A549 (cell line): ENCODE data around the gene DUSP7.

Experiments used
- CEBPB ChIP-seq, 2 experiments: fragments of >200 bp in 1 of 2; sonication (Bioruptor Twin) in 1 of 2; formaldehyde crosslinking in 1 of 2; IDR thresholded peaks; 2 replicates each; pipeline ENCODE4 v1.6.1; 2012 to 2016
- CTCF ChIP-seq: fragments of >200 bp; sonication (Bioruptor Twin); formaldehyde crosslinking; IDR thresholded peaks from 3 replicates; pipeline ENCODE4 v1.5.1; 2016
- MAX ChIP-seq: IDR thresholded peaks from 2 replicates; pipeline ENCODE4 v1.6.1; 2012
- MYC ChIP-seq: IDR thresholded peaks from 2 replicates; pipeline ENCODE4 v1.6.1; 2012; ENCODE audit warnings: mild to moderate bottlenecking, inconsistent platforms, low read length, improper control_type of control experiment, borderline replicate concordance
- POLR2AphosphoS2 ChIP-seq: conservative IDR thresholded peaks from 2 replicates; pipeline ENCODE4 v1.6.1; 2012; ENCODE audit warnings: low read length, improper control_type of control experiment, inconsistent platforms
- RAD21 ChIP-seq, 2 experiments: fragments of >200 bp in 1 of 2; sonication (Bioruptor Twin) in 1 of 2; formaldehyde crosslinking in 1 of 2; IDR thresholded peaks in 1 of 2; conservative IDR thresholded peaks in 1 of 2; 2 replicates in 1 of 2; 3 replicates in 1 of 2; pipeline ENCODE4 v1.6.1; 2012 to 2018; ENCODE audit warnings: inconsistent platforms in 1 of 2
- RNF2 ChIP-seq: fragments of 200-600 bp; sonication (generic); IDR thresholded peaks from 2 replicates; pipeline ENCODE4 v1.6.1; 2016; ENCODE audit warnings: low read depth, mild to moderate bottlenecking, antibody characterized with exemption, moderate library complexity, borderline replicate concordance

GRCh38 chr3:52059781-52060180 lies 3.4 kb upstream of the DUSP7 start:
- TF ChIP-seq RNF2 (no peak), CEBPB (IDR thresholded peaks at IDR 0.05) (no peak), MAX (no peak), CTCF (no peak), RAD21 (conservative IDR thresholded peaks at IDR 0.05 in 1 of 2, IDR thresholded peaks at IDR 0.05 in 1 of 2) (no peak), MYC (no peak), POLR2AphosphoS2 (no peak)
